GM12801 (cell line): ENCODE measurements around the gene PABPN1L.

Experiments
- CTCF ChIP-seq: IDR thresholded peaks from one replicate; pipeline ENCODE4 v1.5.1; 2011; ENCODE audit warnings: control low read depth; ENCODE audit not compliant: insufficient read length; ENCODE audit errors: extremely low read depth

PABPN1L gene

DNA sequence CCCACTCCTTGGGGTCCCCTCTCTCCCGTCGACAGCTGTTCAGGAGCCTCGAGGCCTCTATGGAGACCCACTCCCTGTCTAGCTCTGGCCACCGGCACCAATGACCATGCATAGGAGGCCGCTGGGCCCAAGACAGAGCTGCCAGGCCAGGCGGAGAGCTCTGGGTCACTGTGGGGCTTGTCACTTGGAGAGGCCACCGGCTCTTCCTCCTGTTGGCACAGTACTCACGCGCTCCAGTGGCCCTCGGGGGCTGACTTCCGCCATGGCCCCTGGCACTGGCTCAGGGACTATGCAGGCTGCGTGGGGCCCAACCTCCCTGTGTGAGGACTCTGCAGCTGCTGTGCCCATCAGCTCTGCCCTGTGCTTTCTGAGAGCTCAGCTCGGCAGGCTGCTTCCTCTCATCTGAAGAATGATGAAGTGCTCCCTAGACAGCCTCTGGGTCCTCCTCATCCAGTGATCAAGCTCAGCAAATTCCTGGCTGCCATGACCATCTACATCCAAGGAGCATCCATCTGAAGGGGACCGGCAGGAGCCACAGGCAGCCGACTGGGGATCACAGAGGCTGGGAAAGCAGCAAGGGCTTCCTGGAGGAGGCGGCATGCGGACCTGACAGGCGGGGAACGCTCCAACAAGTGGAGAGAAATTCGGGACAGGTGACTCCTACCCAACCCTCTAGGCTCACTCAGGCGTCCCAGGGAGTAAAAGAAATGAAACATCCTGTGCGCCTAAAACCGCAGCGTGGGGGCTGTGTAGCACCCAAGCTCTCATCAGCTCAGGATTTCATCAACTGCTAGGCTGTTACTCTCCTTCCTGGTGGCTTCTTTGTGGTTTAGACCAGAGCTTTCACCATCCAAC, 26.5 kb downstream of the PABPN1L start:
- no peak for TF ChIP-seq CTCF

GRCh38 chr16:88839026-88839529, 27.4 kb downstream of the PABPN1L start:
- TF ChIP-seq CTCF = no peak

DNA sequence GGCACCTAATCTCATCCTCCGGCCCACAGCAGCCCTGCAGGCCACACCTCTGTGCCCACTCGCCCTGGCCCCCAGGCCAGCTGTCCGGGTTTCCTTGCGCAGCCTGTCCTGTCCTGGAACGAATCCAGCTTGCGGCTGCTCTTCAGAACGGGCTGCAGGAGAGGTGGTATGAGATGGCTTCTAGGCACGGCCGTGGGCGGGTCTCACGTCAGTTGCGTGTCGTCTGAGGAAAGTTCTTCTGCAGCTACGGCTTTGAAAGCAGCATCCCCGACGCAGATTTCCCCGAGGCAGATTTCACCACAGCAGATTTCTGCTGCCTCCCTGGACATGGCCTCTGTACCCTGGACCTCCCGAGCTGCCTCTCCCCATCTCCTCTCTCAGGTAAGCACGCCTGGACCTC, 27.9 kb downstream of the PABPN1L start:
- no peak for TF ChIP-seq CTCF

DNA sequence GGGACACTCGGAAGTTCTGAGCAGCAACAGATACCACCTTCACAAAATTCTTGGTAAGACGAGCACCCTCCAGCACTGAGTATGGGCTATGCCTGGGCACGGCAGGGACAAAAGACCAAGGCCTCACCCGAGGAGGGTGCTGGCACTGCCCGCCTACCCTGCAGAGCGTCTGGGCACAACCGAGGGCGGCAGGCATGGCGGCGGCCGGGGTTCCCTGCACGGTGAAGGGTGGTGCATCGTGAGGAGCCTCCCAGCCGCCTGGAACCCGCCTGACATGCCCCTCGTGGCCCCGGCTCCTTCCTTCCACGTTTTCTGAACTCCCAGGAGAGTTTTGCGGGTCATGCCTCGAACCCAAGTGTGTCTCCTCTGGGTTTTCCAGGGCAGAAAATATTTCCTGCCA, 28.7 kb downstream of the PABPN1L start:
- TF ChIP-seq CTCF = no peak

GRCh38 chr16:88836791-88837190, 29.7 kb downstream of the PABPN1L start:
- no peak for TF ChIP-seq CTCF

- TF ChIP-seq CTCF = no peak
Measured at GRCh38 chr16:88835818-88836217, 30.6 kb downstream of the PABPN1L start.

DNA sequence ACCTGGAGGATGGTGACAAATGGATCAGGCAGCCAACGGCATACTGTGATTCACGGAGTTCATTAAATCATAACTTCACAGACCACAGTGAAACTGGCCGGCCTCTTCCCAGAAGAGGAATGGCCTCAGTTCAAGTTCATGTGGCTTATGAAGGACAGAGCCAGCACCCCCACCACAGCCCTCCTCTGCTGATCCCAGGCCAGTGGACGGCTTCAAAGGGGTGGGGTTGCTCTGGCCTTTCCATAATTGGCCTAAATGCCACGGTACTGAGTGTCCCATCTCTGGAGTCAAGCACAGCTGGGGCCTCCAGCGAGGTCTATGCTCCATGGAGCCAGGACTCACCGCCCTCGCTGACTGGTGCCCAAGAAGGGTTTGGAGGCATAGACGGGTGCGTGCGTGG, 31.1 kb downstream of the PABPN1L start:
- TF ChIP-seq CTCF = no peak
